Stimulated activated CD4-positive, alpha-beta T cell treated with anti-CD3 and anti-CD28 coated beads, Interleukin-12 subunit alpha, Interleukin-12 subunit beta, amount 100 ng/mL, for 24 hours (primary cell): ENCODE measurements around the gene LILRA1.
"Not testable (repeated sequence)": the region's sequence is repeated elsewhere in the genome, so short reads cannot be mapped to it uniquely, and the experiment has no call there.

ENCODE experiments used
- DNase-seq, 2 experiments: peaks; one replicate each; pipeline ENCODE4 v3.0.0-alpha.2; 2020; ENCODE audit warnings: low read depth in 2 of 2

Gene LILRA1

DNA sequence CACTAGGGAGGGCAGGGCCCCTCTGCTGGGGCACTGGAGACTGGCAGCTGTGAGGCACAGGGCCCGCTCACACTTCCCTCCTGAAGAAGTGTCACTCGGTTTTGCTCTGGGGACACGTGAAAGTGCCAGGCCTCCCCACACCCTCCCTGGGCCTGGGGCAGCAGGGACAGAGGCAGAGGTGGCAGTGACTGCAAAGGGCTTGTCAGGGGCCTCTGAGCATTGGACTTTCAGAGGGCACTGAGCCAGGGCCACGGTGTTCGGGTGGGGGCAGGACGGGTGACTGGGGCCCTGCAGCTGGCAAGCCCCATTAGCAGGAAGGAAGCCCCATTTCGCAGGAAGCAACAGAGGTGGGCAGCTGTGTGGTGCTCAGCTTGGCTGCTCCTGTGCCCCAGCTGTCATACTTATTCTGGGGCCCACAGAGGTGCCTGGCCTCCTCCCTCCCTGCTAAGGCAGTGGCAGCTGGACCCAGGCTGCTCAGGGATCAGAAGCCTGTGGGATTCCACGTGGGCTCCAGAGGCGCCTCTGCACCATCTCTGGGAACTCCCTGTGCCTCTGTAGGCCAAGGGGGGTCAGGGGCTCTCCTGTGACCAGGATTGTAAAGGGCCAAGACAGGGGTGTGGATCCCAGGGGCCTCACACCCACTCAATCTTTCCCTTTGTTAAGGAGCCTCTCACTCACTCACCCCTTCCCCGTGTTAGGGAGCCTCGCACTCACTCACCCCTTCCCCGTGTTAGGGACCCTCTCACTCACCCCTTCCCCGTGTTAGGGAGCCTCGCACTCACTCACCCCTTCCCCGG, 31.7 kb downstream of the LILRA1 start:
- not testable (repeated sequence) for DNase-seq

GRCh38 chr19:54626757-54627156, 33.3 kb downstream of the LILRA1 start:
- no peak for DNase-seq

DNA sequence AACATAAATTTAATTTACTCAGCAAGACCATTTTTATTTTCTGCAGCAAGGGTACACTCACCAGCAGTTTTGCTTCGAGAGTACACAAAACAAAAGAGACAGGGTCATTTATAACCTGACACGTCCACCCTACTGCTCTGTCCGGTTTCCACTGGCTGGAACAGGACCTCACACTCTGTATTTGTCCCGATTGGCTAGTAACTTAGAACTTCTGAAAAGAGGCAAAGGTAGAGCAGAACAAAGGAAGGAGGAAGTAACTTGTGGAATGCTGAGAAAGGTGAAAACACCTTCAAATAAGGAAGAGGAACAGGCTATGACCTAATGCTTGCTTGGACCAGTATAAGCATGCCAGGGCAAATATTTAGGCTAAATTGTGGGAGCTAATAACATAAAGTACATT, 34.5 kb downstream of the LILRA1 start:
- not testable (repeated sequence) for DNase-seq

GRCh38 chr19:54630262-54630661, 36.8 kb downstream of the LILRA1 start, which contains the start of gene LILRB1:
TSS of gene LILRB1 (plus strand) at chr19:54630484. CDS start at chr19:54631074, 590 bp downstream.
- not testable (repeated sequence) for DNase-seq

DNA sequence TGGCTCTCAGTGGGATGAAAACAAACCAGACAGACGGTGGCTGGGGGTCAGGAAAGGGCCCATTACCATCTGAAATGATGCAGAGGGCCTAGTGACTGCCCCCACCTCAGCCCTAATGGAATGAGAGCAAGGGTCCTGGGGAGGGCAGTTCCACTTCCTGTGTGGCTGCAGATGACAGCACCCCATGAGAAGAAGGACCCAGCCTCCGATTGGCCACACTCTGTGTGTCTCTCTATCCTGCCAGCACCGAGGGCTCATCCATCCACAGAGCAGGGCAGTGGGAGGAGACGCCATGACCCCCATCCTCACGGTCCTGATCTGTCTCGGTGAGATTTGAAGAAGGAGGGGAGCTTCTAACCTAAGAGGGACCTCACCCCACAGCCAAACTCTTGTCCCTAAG, 37.4 kb downstream of the LILRA1 start:
- DNase-seq: no peak

GRCh38 chr19:54631489-54632337, 38.3 kb downstream of the LILRA1 start:
- DNase-seq: not testable (repeated sequence)

GRCh38 chr19:54632517-54632916, 39.1 kb downstream of the LILRA1 start:
- not testable (repeated sequence) for DNase-seq

- no peak for DNase-seq
Observed at GRCh38 chr19:54633401-54633800, 40.0 kb downstream of the LILRA1 start.

GRCh38 chr19:54636081-54636480, 42.6 kb downstream of the LILRA1 start:
- DNase-seq: not testable (repeated sequence)

DNA sequence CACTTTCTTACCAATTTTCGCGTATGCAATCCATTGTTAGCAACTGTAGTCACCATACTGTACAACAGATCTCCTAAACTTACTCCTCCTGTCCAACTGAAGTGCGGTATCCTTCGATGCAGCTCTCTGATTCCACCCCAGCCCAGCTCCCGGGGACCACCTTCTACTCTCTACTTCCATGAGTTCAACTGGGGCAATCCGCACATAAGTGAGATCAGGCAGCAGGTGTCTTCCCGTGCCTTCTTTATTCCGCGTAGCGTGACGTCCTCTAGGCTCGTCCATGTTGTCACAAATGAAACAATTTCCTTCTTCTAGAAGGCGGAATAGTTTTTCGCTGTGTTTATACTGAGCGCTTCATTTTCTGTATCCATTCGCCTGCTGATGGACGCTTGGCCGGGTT, 45.3 kb downstream of the LILRA1 start:
- no peak for DNase-seq

- DNase-seq: not testable (repeated sequence)
Observed at GRCh38 chr19:54642953-54643352, 49.5 kb downstream of the LILRA1 start.

DNA sequence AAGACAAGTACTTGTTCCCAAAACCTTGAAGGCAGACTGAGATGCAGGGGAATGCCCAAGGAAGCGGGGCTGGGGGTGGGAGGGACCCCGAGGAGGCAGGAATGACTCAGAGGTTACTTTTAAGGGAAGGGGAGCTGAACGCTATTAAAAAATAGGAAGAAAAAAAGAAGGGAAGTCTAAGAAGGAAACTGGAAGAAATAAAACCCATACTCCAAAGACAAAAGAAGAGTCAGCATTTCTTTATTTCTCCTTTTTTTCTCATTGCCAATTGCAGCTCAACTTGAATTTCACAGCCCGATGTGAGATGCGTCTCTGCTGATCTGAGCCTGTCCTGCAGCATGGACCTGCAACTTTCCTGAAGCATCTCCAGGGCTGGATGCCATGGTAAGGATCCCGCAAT, 50.2 kb downstream of the LILRA1 start:
- not testable (repeated sequence) for DNase-seq

- no peak for DNase-seq
Observed at GRCh38 chr19:54644056-54644455, 50.6 kb downstream of the LILRA1 start.

GRCh38 chr19:54646331-54646841, 53.0 kb downstream of the LILRA1 start:
- no peak for DNase-seq

- DNase-seq: no peak
Observed at GRCh38 chr19:54648129-54648528, 54.7 kb downstream of the LILRA1 start.

DNA sequence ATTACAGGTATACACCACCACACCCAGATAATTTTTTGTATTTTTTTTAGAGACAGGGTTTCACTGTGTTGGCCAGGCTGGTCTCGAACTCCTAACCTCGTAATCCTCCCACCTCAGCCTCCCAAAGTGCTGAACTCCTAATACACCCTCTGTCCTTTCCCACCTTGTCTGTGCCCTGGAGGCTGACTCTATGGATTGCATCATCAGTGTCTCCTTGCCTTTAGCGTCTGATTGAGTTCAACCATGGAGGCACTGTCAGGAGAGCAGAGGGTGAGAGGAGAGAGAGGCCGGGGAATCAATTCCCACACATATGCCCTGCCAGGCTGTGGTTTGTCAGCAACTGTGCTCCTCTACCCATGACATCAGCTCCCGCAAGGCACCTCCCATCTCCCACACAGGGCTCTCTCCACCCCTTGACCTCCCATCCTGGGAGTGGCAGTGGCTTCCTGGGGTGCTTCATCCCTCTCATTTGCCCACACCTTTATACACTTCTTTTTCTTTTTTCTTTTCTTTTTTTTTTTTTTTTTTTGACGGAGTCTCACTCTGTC, 56.8 kb downstream of the LILRA1 start:
- DNase-seq: no peak
